SU-DHL-6 (cell line): ENCODE results near the gene RILPL2.
"Not testable (repeated sequence)": the region's sequence is repeated elsewhere in the genome, so short reads cannot be mapped to it uniquely, and the experiment has no call there.

Experiments
- H2AFZ ChIP-seq: fragments of 200-600 bp; sonication (generic); 2 replicates; pipeline ENCODE4 v1.6.1; 2014; ENCODE audit warnings: low read depth, mild to moderate bottlenecking, moderate library complexity, mixed read lengths, antibody characterized with exemption, low read length; ENCODE audit not compliant: severe bottlenecking
- H3F3A ChIP-seq: fragments of 200-600 bp; shearing (Covaris generic); 2 replicates; pipeline ENCODE4 v1.6.0; 2016; ENCODE audit warnings: antibody characterized with exemption, mild to moderate bottlenecking; ENCODE audit not compliant: insufficient read depth
- H3K27ac ChIP-seq: fragments of 200-600 bp; sonication (generic); 2 replicates; pipeline ENCODE4 v1.5.1; 2016; ENCODE audit warnings: low read depth, mild to moderate bottlenecking, low read length, moderate library complexity, mixed read lengths
- H3K27me3 ChIP-seq: fragments of 200-600 bp; sonication (generic), shearing (Covaris generic); 2 replicates; pipeline ENCODE4 v1.6.0; 2014; ENCODE audit warnings: mild to moderate bottlenecking, low read length
- H3K36me3 ChIP-seq: fragments of 200-600 bp; sonication (generic); 2 replicates; pipeline ENCODE4 v1.6.1; 2014; ENCODE audit warnings: mild to moderate bottlenecking, low read length, mixed read lengths
- H3K4me2 ChIP-seq: fragments of 300-600, 200-600 bp; shearing (Covaris generic), sonication (generic); 2 replicates; pipeline ENCODE4 v1.6.0; 2014; ENCODE audit warnings: low read length, low read depth, mild to moderate bottlenecking; ENCODE audit not compliant: poor library complexity, severe bottlenecking
- H3K4me3 ChIP-seq: fragments of 200-600 bp; sonication (generic); 2 replicates; pipeline ENCODE4 v1.5.1; 2014; ENCODE audit warnings: antibody characterized with exemption, low read length, mild to moderate bottlenecking, mixed read lengths; ENCODE audit not compliant: insufficient read depth, poor library complexity, severe bottlenecking
- H3K79me2 ChIP-seq: fragments of 200-600 bp; sonication (generic); 2 replicates; pipeline ENCODE4 v1.6.1; 2014; ENCODE audit warnings: mild to moderate bottlenecking, low read length, moderate library complexity; ENCODE audit not compliant: insufficient read depth
- H3K9ac ChIP-seq: fragments of 200-600 bp; sonication (generic); 2 replicates; pipeline ENCODE4 v1.7.0; 2014; ENCODE audit warnings: mild to moderate bottlenecking, low read length
- H3K9me2 ChIP-seq: fragments of 200-600 bp; sonication (generic); replicated peaks from 2 replicates; pipeline ENCODE4 v1.6.1; 2014; ENCODE audit warnings: low read length; ENCODE audit not compliant: insufficient read depth
- H3K9me3 ChIP-seq: fragments of 200-600 bp; sonication (generic); 2 replicates; pipeline ENCODE4 v1.6.1; 2014; ENCODE audit warnings: low read length, mixed read lengths; ENCODE audit not compliant: insufficient read depth
- H4K20me1 ChIP-seq: fragments of 200-600 bp; sonication (generic); 2 replicates; pipeline ENCODE4 v1.6.1; 2014; ENCODE audit warnings: low read depth, mild to moderate bottlenecking, antibody characterized with exemption, low read length, moderate library complexity, mixed read lengths
- CTCF ChIP-seq: fragments of 200-600 bp; sonication (generic); IDR thresholded peaks from one replicate; pipeline ENCODE4 v1.5.1; 2017; ENCODE audit warnings: antibody characterized with exemption, mild to moderate bottlenecking, low read length, moderate library complexity; ENCODE audit not compliant: insufficient read depth, poor library complexity, severe bottlenecking

The RILPL2 gene

GRCh38 chr12:123410041-123410412 is 26.5 kb downstream of the RILPL2 start:
- no peaks in the 10 kb centered on the region for H3K9me3 ChIP-seq
- no peaks in the 10 kb centered on the region for H3K27me3 ChIP-seq
- H3K9me2 ChIP-seq = no peaks in the 10 kb centered on the region
- H4K20me1 ChIP-seq = no peaks in the 10 kb centered on the region
- H3K9ac ChIP-seq = no peak overlapping the region
- H3F3A ChIP-seq = no peaks in the 10 kb centered on the region
- no peaks in the 10 kb centered on the region for H3K79me2 ChIP-seq
- H3K4me3 ChIP-seq = no peak overlapping the region
- no peak for TF ChIP-seq CTCF
- no peak overlapping the region for H2AFZ ChIP-seq
- H3K36me3 ChIP-seq = no peaks in the 10 kb centered on the region
- no peak overlapping the region for H3K4me2 ChIP-seq
- no peak overlapping the region for H3K27ac ChIP-seq

- not testable (repeated sequence) for H3K9ac ChIP-seq, H3K4me2 ChIP-seq, H3K4me3 ChIP-seq, H3K9me3 ChIP-seq, H3K9me2 ChIP-seq, H2AFZ ChIP-seq, H4K20me1 ChIP-seq, H3K79me2 ChIP-seq, H3K36me3 ChIP-seq, H3F3A ChIP-seq, H3K27ac ChIP-seq, H3K27me3 ChIP-seq
Measured at GRCh38 chr12:123409284-123410040, 27.0 kb downstream of the RILPL2 start.

GRCh38 chr12:123408619-123409018 is 27.9 kb downstream of the RILPL2 start:
- H3K27ac ChIP-seq, H3F3A ChIP-seq, H3K9me3 ChIP-seq, H3K36me3 ChIP-seq, H3K4me3 ChIP-seq, H3K4me2 ChIP-seq, H3K9me2 ChIP-seq, H3K79me2 ChIP-seq, H4K20me1 ChIP-seq, H2AFZ ChIP-seq, H3K27me3 ChIP-seq, H3K9ac ChIP-seq: not testable (repeated sequence)

- not testable (repeated sequence) for H2AFZ ChIP-seq, H3K36me3 ChIP-seq, H4K20me1 ChIP-seq, H3K9me2 ChIP-seq, H3K79me2 ChIP-seq, H3K27me3 ChIP-seq, H3K9ac ChIP-seq, H3K27ac ChIP-seq, H3K9me3 ChIP-seq, H3K4me2 ChIP-seq, H3K4me3 ChIP-seq, H3F3A ChIP-seq
Measured at GRCh38 chr12:123407934-123408333, 28.6 kb downstream of the RILPL2 start.

GRCh38 chr12:123407269-123407668 is 29.2 kb downstream of the RILPL2 start:
- not testable (repeated sequence) for H4K20me1 ChIP-seq, H3K27ac ChIP-seq, H3K27me3 ChIP-seq, H3K36me3 ChIP-seq, H3F3A ChIP-seq, H3K9ac ChIP-seq, H3K79me2 ChIP-seq, H3K4me3 ChIP-seq, H2AFZ ChIP-seq, H3K9me2 ChIP-seq, H3K4me2 ChIP-seq, H3K9me3 ChIP-seq
